NK-92 treated with Interleukin-12 subunit alpha and Interleukin-12 subunit beta, amount 100 ng/mL, for 24 hours (cell line): ENCODE results near the gene CRYGA.

Experiments used
- DNase-seq: peaks from one replicate; lab custom pipeline; 2025; lab: John Stamatoyannopoulos, UW

Gene CRYGA

GRCh38 chr2:208163489-208163888 is at the start of gene CRYGA:
CRYGA (minus strand) TSS chr2:208163589; CDS start chr2:208163556, 33 bp downstream.
- no peak for DNase-seq

GRCh38 chr2:208210688-208211451 is 47.5 kb upstream of the CRYGA start:
- DNase-seq: no peak

GRCh38 chr2:208208335-208209085 is 45.1 kb upstream of the CRYGA start:
- DNase-seq: no peak

- no peak for DNase-seq
Observed at GRCh38 chr2:208207769-208208168, 44.4 kb upstream of the CRYGA start.

- no peak for DNase-seq
Observed at GRCh38 chr2:208204166-208204565, 40.8 kb upstream of the CRYGA start.

- DNase-seq: no peak
Observed at GRCh38 chr2:208195531-208195930, 32.1 kb upstream of the CRYGA start.

GRCh38 chr2:208192611-208193236 is 29.3 kb upstream of the CRYGA start:
- no peak for DNase-seq

- DNase-seq: no peak
Observed at GRCh38 chr2:208189810-208190503, 26.6 kb upstream of the CRYGA start, which contains the start of gene C2orf80. C2orf80 (minus strand) TSS chr2:208190030; CDS start chr2:208186986, 3,044 bp downstream.

- no peak for DNase-seq
Observed at GRCh38 chr2:208189069-208189809, 25.9 kb upstream of the CRYGA start.

GRCh38 chr2:208186893-208187292 is 23.5 kb upstream of the CRYGA start:
- DNase-seq: no peak

GRCh38 chr2:208186465-208186864 is 23.1 kb upstream of the CRYGA start:
- DNase-seq: no peak

GRCh38 chr2:208183972-208184705 is 20.8 kb upstream of the CRYGA start:
- no peak for DNase-seq

GRCh38 chr2:208183526-208183925 is 20.1 kb upstream of the CRYGA start:
- DNase-seq: no peak

GRCh38 chr2:208182835-208183234 is 19.4 kb upstream of the CRYGA start:
- no peak for DNase-seq

GRCh38 chr2:208179028-208179609 is 15.7 kb upstream of the CRYGA start:
- no peak for DNase-seq

GRCh38 chr2:208175840-208176153 is 12.4 kb upstream of the CRYGA start:
- DNase-seq: no peak

GRCh38 chr2:208175069-208175839 is 11.9 kb upstream of the CRYGA start:
- peak; percentile 24 for DNase-seq

GRCh38 chr2:208174144-208174543 is 10.8 kb upstream of the CRYGA start:
- DNase-seq: no peak

GRCh38 chr2:208172125-208172524 is 8.7 kb upstream of the CRYGA start:
- no peak for DNase-seq
